K562 (cell line): Measurements from ENCODE around the gene THSD8. TPM values are rescaled to one million over a fixed set of nuclear protein-coding genes. Genes with fewer than 3 reads are reported as not detected.
A peak's percentile ranks its signal among the peaks of the same experiment; 100 is the strongest.

Source experiments
- BHLHE40 ChIP-seq: IDR thresholded peaks from 2 replicates; pipeline ENCODE4 v1.6.1; 2011; ENCODE audit warnings: low read length, improper control_type of control experiment
- CBX8 ChIP-seq: fragments of 200-600 bp; sonication (generic); IDR thresholded peaks from 2 replicates; pipeline ENCODE4 v1.6.1; 2012; ENCODE audit warnings: borderline replicate concordance, mixed run types, low read depth, mild to moderate bottlenecking, moderate library complexity, mixed read lengths, low read length, control low read depth, inconsistent platforms; ENCODE audit not compliant: poor library complexity, severe bottlenecking; ENCODE audit errors: extremely low read depth
- ELF2 ChIP-seq: fragments of 250-450 bp; sonication (Bioruptor Pico); IDR thresholded peaks from 2 replicates; pipeline ENCODE4 v1.5.0; 2021; ENCODE audit warnings: mild to moderate bottlenecking
- FOXA1 ChIP-seq: fragments of 450-650 bp; IDR thresholded peaks from 2 replicates; pipeline ENCODE4 v1.6.1; 2016; ENCODE audit warnings: mild to moderate bottlenecking, borderline replicate concordance
- GABPB1 ChIP-seq: sonication (generic); formaldehyde crosslinking; IDR thresholded peaks from 2 replicates; pipeline ENCODE4 v1.8.0; 2022; ENCODE audit warnings: mild to moderate bottlenecking, missing genetic modification reagents
- GATAD2B ChIP-seq: fragments of 450-650 bp; IDR thresholded peaks from 2 replicates; pipeline ENCODE4 v1.6.1; 2017; ENCODE audit warnings: mild to moderate bottlenecking, borderline replicate concordance
- HIVEP1 ChIP-seq: fragments of 250-450 bp; sonication (Bioruptor Pico); IDR thresholded peaks from 2 replicates; pipeline ENCODE4 v1.4.0; 2020; ENCODE audit warnings: mild to moderate bottlenecking
- RAD21 ChIP-seq, 2 experiments: fragments of 250-450 bp in 1 of 2; fragments of 450-650 bp in 1 of 2; sonication (Bioruptor Pico) in 1 of 2; formaldehyde crosslinking in 1 of 2; IDR thresholded peaks in 1 of 2; conservative IDR thresholded peaks in 1 of 2; 2 replicates each; pipeline versions ENCODE4 v1.4.0 to v1.8.0; 2020 to 2022; ENCODE audit warnings: mild to moderate bottlenecking in 2 of 2, moderate library complexity in 1 of 2
- RFX7 ChIP-seq: fragments of 250-450 bp; sonication (Bioruptor Pico); IDR thresholded peaks from 2 replicates; pipeline ENCODE4 v1.5.1; 2021; ENCODE audit warnings: mild to moderate bottlenecking
- XRCC3 ChIP-seq: fragments of 450-650 bp; IDR thresholded peaks from 2 replicates; pipeline ENCODE4 v1.6.1; 2017; ENCODE audit warnings: mild to moderate bottlenecking, moderate library complexity
- ZNF133 ChIP-seq: fragments of 250-450 bp; sonication (Bioruptor Pico); IDR thresholded peaks from 2 replicates; pipeline ENCODE4 v1.4.0; 2020; ENCODE audit warnings: mild to moderate bottlenecking
- ZNF316 ChIP-seq: fragments of 450-650 bp; IDR thresholded peaks from 2 replicates; pipeline ENCODE4 v1.6.1; 2016
- ZNF695 ChIP-seq: fragments of 450-650 bp; formaldehyde crosslinking; IDR thresholded peaks from 2 replicates; pipeline ENCODE4 v1.4.0; 2020; ENCODE audit warnings: mild to moderate bottlenecking, moderate library complexity
- ZNF79 ChIP-seq: fragments of 250-450 bp; sonication (Bioruptor Pico); IDR thresholded peaks from 2 replicates; pipeline ENCODE4 v1.4.0; 2020; ENCODE audit warnings: low read depth, mild to moderate bottlenecking, moderate library complexity
- ZNF830 ChIP-seq: fragments of 250-450 bp; sonication (Bioruptor Pico); IDR thresholded peaks from 2 replicates; pipeline ENCODE4 v1.5.0; 2021; ENCODE audit warnings: mild to moderate bottlenecking
- polyA plus RNA-seq, 8 experiments: library from polyadenylated mRNA; depleted of rRNA in 4 of 8; stranded (reverse) in 5 of 8; unstranded in 3 of 8; fragments of >200 nt; fragmentation: Nextera tagmentation in 2 of 8; fragmentation: Illumina TruSeq in 1 of 8; extraction: Ambion mirVana in 2 of 8; extraction: Trizol in 1 of 8; gene quantifications; 2 replicates each; pipeline versions ENCODE4 v1.2.1 to v1.2.3, GENCODE V29; 2011 to 2014; ENCODE audit warnings: inconsistent platforms in 1 of 8, missing spikeins in 1 of 8
- total RNA-seq, 7 experiments: library from RNA; depleted of rRNA in 6 of 7; stranded (reverse); fragments of >200 nt in 6 of 7; fragmentation: Illumina TruSeq in 2 of 7; extraction: Trizol in 2 of 7; gene quantifications; 2 replicates each; pipeline versions ENCODE4 v1.2.1 to v1.2.3, GENCODE V29; 2011 to 2021; ENCODE audit warnings: low replicate concordance in 1 of 7
- TF ChIP-seq, protein P1 (sequence below), 2 experiments: fragments of 250-450 bp in 1 of 2; fragments of 450-650 bp in 1 of 2; sonication (Bioruptor Pico) in 1 of 2; IDR thresholded peaks; 2 replicates each; pipeline versions ENCODE4 v1.6.1 to v1.8.0; 2016 to 2021; ENCODE audit warnings: mild to moderate bottlenecking in 2 of 2, moderate library complexity in 2 of 2, missing compliant biosample characterization in 1 of 2, missing genetic modification characterization in 1 of 2
- TF ChIP-seq, protein P2 (sequence below): IDR thresholded peaks from 2 replicates; pipeline ENCODE4 v1.6.1; 2011; ENCODE audit warnings: borderline replicate concordance, low read depth, mild to moderate bottlenecking, moderate library complexity, low read length; ENCODE audit not compliant: insufficient read depth, poor library complexity, severe bottlenecking
- TF ChIP-seq, protein P3 (sequence below): fragments of 450-650 bp; formaldehyde crosslinking; IDR thresholded peaks from 2 replicates; pipeline ENCODE4 v1.4.0; 2020; ENCODE audit warnings: mild to moderate bottlenecking, moderate library complexity
- TF ChIP-seq, protein P4 (sequence below): fragments of 250-450 bp; sonication (Bioruptor Pico); IDR thresholded peaks from 2 replicates; pipeline ENCODE4 v1.8.0; 2021; ENCODE audit warnings: moderate library complexity, mild to moderate bottlenecking, inconsistent platforms

Gene THSD8
- total and polyA plus RNA-seq, 9 of the 15 experiments (the other 6 are each of a cell fraction or from before 2014, with no cell fraction given), result 8.4 to 42.4 (median 19.9) TPM; not detected in 2

DNA sequence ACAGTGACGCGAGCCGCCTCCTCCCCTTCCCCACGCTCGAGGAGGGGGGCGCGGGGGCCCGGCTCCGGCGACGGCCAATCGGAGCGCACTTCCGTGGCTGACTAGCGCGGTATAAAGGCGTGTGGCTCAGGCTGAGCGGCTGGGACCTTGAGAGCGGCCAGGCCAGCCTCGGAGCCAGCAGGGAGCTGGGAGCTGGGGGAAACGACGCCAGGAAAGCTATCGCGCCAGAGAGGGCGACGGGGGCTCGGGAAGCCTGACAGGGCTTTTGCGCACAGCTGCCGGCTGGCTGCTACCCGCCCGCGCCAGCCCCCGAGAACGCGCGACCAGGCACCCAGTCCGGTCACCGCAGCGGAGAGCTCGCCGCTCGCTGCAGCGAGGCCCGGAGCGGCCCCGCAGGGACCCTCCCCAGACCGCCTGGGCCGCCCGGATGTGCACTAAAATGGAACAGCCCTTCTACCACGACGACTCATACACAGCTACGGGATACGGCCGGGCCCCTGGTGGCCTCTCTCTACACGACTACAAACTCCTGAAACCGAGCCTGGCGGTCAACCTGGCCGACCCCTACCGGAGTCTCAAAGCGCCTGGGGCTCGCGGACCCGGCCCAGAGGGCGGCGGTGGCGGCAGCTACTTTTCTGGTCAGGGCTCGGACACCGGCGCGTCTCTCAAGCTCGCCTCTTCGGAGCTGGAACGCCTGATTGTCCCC is 10.4 kb upstream of the THSD8 start, which contains the start of gene JUNB (continued):
- TF ChIP-seq ZNF79 (CRISPR knock-in tag), result no peak
- TF ChIP-seq, protein P1, sequence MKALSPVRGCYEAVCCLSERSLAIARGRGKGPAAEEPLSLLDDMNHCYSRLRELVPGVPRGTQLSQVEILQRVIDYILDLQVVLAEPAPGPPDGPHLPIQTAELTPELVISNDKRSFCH (CRISPR knock-in tag; IDR thresholded peaks at IDR 0.05), result no peak
- TF ChIP-seq, protein P1 (tag; IDR thresholded peaks at IDR 0.05), result 0 out of 2 replicates have a peak, but pooled peaks have one; percentile 66
- peak; percentile 71; the same call in 1 of the 2 replicates for TF ChIP-seq ZNF830 (CRISPR knock-in tag)
- no peak for TF ChIP-seq FOXA1
- TF ChIP-seq, protein P2, sequence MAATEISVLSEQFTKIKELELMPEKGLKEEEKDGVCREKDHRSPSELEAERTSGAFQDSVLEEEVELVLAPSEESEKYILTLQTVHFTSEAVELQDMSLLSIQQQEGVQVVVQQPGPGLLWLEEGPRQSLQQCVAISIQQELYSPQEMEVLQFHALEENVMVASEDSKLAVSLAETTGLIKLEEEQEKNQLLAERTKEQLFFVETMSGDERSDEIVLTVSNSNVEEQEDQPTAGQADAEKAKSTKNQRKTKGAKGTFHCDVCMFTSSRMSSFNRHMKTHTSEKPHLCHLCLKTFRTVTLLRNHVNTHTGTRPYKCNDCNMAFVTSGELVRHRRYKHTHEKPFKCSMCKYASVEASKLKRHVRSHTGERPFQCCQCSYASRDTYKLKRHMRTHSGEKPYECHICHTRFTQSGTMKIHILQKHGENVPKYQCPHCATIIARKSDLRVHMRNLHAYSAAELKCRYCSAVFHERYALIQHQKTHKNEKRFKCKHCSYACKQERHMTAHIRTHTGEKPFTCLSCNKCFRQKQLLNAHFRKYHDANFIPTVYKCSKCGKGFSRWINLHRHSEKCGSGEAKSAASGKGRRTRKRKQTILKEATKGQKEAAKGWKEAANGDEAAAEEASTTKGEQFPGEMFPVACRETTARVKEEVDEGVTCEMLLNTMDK, result peak; percentile 43
- no peak for TF ChIP-seq ZNF316
- peak; percentile 85 for TF ChIP-seq GABPB1 (CRISPR knock-in tag)
- TF ChIP-seq BHLHE40, result peak; percentile 72
- TF ChIP-seq ELF2, result peak; percentile 85
- TF ChIP-seq RAD21 (CRISPR knock-in tag; conservative IDR thresholded peaks at IDR 0.05 in 1 of 2, IDR thresholded peaks at IDR 0.05 in 1 of 2), result peak in 1 of 2 experiments; percentile 18; a peak in 2 of 4 replicates
- no peak for TF ChIP-seq CBX8
- no peak for TF ChIP-seq ZNF133 (CRISPR knock-in tag)
- TF ChIP-seq, protein P3, sequence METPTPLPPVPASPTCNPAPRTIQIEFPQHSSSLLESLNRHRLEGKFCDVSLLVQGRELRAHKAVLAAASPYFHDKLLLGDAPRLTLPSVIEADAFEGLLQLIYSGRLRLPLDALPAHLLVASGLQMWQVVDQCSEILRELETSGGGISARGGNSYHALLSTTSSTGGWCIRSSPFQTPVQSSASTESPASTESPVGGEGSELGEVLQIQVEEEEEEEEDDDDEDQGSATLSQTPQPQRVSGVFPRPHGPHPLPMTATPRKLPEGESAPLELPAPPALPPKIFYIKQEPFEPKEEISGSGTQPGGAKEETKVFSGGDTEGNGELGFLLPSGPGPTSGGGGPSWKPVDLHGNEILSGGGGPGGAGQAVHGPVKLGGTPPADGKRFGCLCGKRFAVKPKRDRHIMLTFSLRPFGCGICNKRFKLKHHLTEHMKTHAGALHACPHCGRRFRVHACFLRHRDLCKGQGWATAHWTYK (CRISPR knock-in tag), result peak; percentile 85
- no peak for TF ChIP-seq ZNF695 (CRISPR knock-in tag)
- no peak for TF ChIP-seq XRCC3
- peak; percentile 55; the same call in 1 of the 2 replicates for TF ChIP-seq HIVEP1 (CRISPR knock-in tag)
- TF ChIP-seq, protein P4, sequence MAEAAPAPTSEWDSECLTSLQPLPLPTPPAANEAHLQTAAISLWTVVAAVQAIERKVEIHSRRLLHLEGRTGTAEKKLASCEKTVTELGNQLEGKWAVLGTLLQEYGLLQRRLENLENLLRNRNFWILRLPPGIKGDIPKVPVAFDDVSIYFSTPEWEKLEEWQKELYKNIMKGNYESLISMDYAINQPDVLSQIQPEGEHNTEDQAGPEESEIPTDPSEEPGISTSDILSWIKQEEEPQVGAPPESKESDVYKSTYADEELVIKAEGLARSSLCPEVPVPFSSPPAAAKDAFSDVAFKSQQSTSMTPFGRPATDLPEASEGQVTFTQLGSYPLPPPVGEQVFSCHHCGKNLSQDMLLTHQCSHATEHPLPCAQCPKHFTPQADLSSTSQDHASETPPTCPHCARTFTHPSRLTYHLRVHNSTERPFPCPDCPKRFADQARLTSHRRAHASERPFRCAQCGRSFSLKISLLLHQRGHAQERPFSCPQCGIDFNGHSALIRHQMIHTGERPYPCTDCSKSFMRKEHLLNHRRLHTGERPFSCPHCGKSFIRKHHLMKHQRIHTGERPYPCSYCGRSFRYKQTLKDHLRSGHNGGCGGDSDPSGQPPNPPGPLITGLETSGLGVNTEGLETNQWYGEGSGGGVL (CRISPR knock-in tag), result no peak
- 0 out of 2 replicates have a peak, but pooled peaks have one; percentile 38 for TF ChIP-seq RFX7
- TF ChIP-seq GATAD2B, result peak; percentile 79
